ENCODE results near the gene MYL5. TPM values are rescaled to one million over a fixed set of nuclear protein-coding genes. Genes with fewer than 3 reads are reported as not detected.
"Not testable (repeated sequence)": the region's sequence is repeated elsewhere in the genome, so short reads cannot be mapped to it uniquely, and the experiment has no call there.

The MYL5 gene
- total RNA-seq, 1 experiment from 2014 or later = 50.5 TPM

DNA sequence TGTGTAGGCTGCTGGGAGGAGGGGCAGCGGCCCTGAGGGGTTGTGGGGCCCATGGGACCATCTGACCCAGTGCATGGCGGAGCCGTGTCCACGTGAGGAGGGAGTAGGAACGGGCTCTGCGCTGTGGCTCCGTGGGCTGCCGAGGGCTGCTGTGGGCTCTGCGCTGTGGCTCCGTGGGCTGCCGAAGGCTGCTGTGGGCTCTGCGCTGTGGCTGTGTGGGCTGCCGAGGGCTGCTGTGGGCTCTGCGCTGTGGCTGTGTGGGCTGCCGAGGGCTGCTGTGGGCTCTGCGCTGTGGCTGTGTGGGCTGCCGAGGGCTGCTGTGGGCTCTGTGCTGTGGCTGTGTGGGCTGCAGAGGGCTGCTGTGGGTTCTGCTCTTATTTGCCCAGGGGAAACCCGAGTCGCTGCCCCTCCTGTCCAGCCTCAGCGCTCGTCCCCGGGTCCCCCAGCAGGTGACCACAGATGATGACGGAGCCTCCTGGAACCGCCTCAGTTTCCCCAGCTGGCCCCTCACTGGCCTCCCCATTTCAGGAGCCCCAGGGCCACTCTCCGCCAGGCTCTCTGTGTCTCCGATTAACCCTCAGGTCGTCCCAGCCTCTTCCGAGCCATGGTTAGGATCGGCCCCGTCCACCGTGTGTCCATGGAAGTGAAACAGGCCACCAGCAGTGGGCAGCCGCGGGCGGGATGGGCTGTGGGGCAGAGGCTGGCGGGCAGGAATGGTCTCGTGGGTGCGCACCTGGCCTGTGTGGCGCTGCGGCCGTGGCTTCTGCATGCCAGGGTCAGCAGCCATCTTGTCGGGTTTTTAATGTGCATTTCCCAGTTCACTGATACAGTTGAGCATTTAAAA, 51.3 kb downstream of the MYL5 start:
- Histone ChIP-seq H3K79me2 (ENCODE audit: low read length) (peaks cover 28% of the 10 kb centered on the region), H3K4me1 (ENCODE audit: low read length) (no peaks in the 10 kb centered on the region), H3K4me2 (ENCODE audit: low read depth, low read length, poor library complexity, severe bottlenecking) (no peak overlapping the region), H3K27me3 (ENCODE audit: low read length) (no peaks in the 10 kb centered on the region), H3K36me3 (ENCODE audit: insufficient read depth, low read length) (no peaks in the 10 kb centered on the region; the same call in 1 of the 2 replicates), H3K9ac (ENCODE audit: low read length) (no peak overlapping the region), H4K20me1 (ENCODE audit: insufficient read depth, low read depth, low read length) (no peaks in the 10 kb centered on the region), H3K27ac (ENCODE audit: low read length) (no peak overlapping the region), H3K4me3 (ENCODE audit: low read length) (no peak overlapping the region), H3K9me3 (ENCODE audit: low read length) (no peaks in the 10 kb centered on the region), H3K9me2 (replicated peaks; ENCODE audit: insufficient read depth, low read length) (no peaks in the 10 kb centered on the region), H2AFZ (ENCODE audit: low read length) (no peak overlapping the region)
- DNase-seq = no peak

DNA sequence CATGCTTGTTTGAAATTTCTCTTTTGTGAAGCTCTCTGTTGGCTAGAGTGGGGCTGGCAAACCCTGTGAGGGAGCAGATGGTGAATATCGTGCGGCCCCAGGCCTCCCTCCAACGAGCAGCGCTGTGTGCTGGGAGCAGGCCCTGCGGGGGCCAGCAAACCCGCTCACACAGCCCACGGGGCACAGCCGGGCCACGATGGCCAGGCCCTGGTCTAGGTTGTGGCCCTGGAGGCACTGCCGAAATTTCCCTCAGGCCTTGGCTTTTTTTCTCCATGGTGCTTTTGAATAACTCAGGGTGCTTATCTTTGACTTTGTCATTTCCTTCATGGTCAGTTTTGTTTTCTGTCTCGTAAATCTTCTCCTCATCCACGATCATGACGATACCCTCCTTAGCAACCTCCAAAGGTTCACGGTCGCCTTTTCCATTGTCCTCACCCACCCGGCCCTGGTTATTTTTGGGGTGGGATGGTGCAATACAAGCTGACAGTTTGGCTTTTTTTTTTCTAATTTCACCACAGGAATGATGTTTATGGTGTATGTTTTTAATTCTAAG, 52.0 kb downstream of the MYL5 start:
- no peak for DNase-seq
- no peaks in the 10 kb centered on the region for H3K9me2 ChIP-seq (replicated peaks; ENCODE audit: insufficient read depth, low read length)
- no peaks in the 10 kb centered on the region; the same call in 1 of the 2 replicates for H3K36me3 ChIP-seq (ENCODE audit: insufficient read depth, low read length)
- no peak overlapping the region for H3K27ac ChIP-seq (ENCODE audit: low read length)
- H3K4me1 ChIP-seq (ENCODE audit: low read length) = no peaks in the 10 kb centered on the region
- H3K4me3 ChIP-seq (ENCODE audit: low read length) = no peak overlapping the region
- no peaks in the 10 kb centered on the region for H4K20me1 ChIP-seq (ENCODE audit: insufficient read depth, low read depth, low read length)
- no peak overlapping the region for H3K9ac ChIP-seq (ENCODE audit: low read length)
- no peak overlapping the region for H2AFZ ChIP-seq (ENCODE audit: low read length)
- H3K4me2 ChIP-seq (ENCODE audit: low read depth, low read length, poor library complexity, severe bottlenecking) = no peak overlapping the region
- H3K79me2 ChIP-seq (ENCODE audit: low read length) = peaks cover 21% of the 10 kb centered on the region
- H3K9me3 ChIP-seq (ENCODE audit: low read length) = no peaks in the 10 kb centered on the region
- H3K27me3 ChIP-seq (ENCODE audit: low read length) = no peaks in the 10 kb centered on the region

DNA sequence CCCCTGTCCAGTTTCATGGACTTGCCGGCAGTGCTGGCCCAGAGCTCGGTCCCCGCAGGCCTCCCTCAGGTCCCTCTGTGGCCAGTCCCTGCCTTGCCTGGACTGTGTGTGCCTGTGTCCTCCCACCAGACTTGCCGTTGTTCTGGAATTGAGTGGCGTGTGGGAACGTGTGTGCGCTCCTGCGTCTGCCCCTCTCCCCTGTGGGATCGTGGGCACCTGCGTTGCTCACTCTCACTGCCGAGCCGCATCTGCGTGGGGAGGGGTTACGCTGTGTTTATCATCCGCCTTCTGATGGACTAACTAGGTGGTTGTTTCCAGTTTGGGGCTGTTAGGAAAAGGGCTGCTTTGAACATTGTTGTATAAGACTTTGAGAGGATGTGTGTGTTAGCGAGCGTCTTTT, 52.5 kb downstream of the MYL5 start:
- H3K4me2 ChIP-seq (ENCODE audit: low read depth, low read length, poor library complexity, severe bottlenecking) = no peak overlapping the region

DNA sequence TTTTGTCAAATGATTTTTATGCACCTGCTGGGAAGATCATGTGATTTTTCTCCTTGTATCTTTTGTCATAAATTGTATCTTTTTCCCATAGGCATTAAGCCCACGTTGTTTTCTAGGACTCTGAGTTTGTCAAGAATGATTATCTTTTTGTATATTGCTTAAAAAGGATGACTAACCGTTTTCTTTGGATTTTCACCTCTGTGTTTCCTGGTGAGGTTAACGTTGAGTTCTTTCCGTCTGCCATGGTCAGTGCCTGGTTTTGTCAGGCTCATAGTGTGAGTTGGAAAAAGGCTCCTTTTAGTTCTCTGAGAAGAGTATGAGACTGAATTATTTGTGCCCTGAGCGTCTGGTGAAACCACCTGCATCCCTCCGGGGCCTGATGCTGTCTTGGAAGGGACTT, 53.2 kb downstream of the MYL5 start:
- Histone ChIP-seq H2AFZ (ENCODE audit: low read length) (no peak overlapping the region), H3K9ac (ENCODE audit: low read length) (no peak overlapping the region), H3K79me2 (ENCODE audit: low read length) (peaks cover 21% of the 10 kb centered on the region), H3K27ac (ENCODE audit: low read length) (no peak overlapping the region), H3K4me3 (ENCODE audit: low read length) (no peak overlapping the region), H3K4me1 (ENCODE audit: low read length) (no peaks in the 10 kb centered on the region), H3K27me3 (ENCODE audit: low read length) (no peaks in the 10 kb centered on the region), H3K9me3 (ENCODE audit: low read length) (no peaks in the 10 kb centered on the region), H3K36me3 (ENCODE audit: insufficient read depth, low read length) (no peaks in the 10 kb centered on the region; the same call in 1 of the 2 replicates), H4K20me1 (ENCODE audit: insufficient read depth, low read depth, low read length) (no peaks in the 10 kb centered on the region), H3K4me2 (ENCODE audit: low read depth, low read length, poor library complexity, severe bottlenecking) (no peak overlapping the region), H3K9me2 (replicated peaks; ENCODE audit: insufficient read depth, low read length) (no peaks in the 10 kb centered on the region)
- DNase-seq = no peak

More for the DNA sequence above, 52.5 kb downstream of the MYL5 start:
- no peaks in the 10 kb centered on the region for H3K27me3 ChIP-seq (ENCODE audit: low read length)
- no peak overlapping the region for H3K4me3 ChIP-seq (ENCODE audit: low read length)
- H3K9ac ChIP-seq (ENCODE audit: low read length) = no peak overlapping the region
- H3K4me1 ChIP-seq (ENCODE audit: low read length) = no peaks in the 10 kb centered on the region
- H3K27ac ChIP-seq (ENCODE audit: low read length) = no peak overlapping the region
- no peaks in the 10 kb centered on the region; the same call in 1 of the 2 replicates for H3K36me3 ChIP-seq (ENCODE audit: insufficient read depth, low read length)
- no peak overlapping the region for H2AFZ ChIP-seq (ENCODE audit: low read length)
- H3K79me2 ChIP-seq (ENCODE audit: low read length) = peaks cover 21% of the 10 kb centered on the region
- H4K20me1 ChIP-seq (ENCODE audit: insufficient read depth, low read depth, low read length) = no peaks in the 10 kb centered on the region
- H3K9me3 ChIP-seq (ENCODE audit: low read length) = no peaks in the 10 kb centered on the region
- DNase-seq = no peak
- no peaks in the 10 kb centered on the region for H3K9me2 ChIP-seq (replicated peaks; ENCODE audit: insufficient read depth, low read length)

DNA sequence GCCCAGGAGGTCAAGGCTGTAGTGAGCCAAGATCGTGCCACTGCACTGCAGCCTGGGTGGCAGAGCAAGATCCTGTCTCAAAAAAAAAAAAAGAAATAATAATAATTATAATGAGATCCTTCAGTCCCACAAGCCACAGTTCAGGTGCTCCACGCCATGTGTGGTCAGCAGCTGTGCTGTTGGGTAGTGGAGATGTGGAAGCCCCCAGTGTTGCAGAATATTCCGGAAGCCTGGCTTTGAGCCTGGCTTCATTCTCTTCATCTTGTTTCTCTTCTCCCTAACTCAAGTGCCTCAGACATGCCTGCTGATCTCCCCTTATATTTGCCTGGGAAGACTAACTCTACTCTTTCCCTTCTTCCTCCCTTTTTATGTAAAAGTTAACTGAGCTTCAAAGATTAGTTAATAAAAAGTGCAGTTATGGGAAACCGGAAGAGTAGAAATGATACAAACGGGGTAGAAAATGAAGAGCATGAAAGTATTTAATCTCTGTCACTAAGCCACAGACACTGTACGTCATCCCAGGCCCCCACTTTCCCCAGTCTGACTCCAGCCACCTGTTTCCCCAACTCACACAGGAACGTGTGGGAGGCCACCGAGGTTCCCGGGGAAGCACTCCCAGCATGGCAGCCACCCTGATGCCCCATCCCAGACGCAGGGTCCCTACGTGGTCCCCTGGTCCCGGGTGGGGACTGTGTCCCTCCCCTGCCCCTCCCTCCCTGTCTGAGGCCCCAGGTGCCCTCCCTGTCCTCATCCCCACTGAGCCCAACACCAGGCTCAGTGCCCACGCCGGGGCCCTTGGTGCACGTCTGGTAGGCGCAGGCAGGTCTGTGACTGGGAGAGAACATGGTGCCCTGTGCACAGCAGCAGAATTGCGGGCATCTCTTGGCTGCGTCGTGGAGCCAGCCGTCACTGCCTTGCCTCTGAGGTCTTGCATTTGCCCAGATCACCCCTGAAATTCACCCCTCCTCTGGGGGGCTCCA, 55.3 kb downstream of the MYL5 start:
- Histone ChIP-seq H3K27me3 (ENCODE audit: low read length) (no peaks in the 10 kb centered on the region), H3K9me3 (ENCODE audit: low read length) (no peaks in the 10 kb centered on the region), H2AFZ (ENCODE audit: low read length) (no peak overlapping the region), H3K79me2 (ENCODE audit: low read length) (peaks cover 18% of the 10 kb centered on the region), H3K4me2 (ENCODE audit: low read depth, low read length, poor library complexity, severe bottlenecking) (no peak overlapping the region), H3K4me3 (ENCODE audit: low read length) (no peak overlapping the region), H3K27ac (ENCODE audit: low read length) (no peak overlapping the region), H3K9ac (ENCODE audit: low read length) (no peak overlapping the region), H3K4me1 (ENCODE audit: low read length) (no peaks in the 10 kb centered on the region), H3K36me3 (ENCODE audit: insufficient read depth, low read length) (no peaks in the 10 kb centered on the region; the same call in none of the 2 replicates), H3K9me2 (replicated peaks; ENCODE audit: insufficient read depth, low read length) (no peaks in the 10 kb centered on the region), H4K20me1 (ENCODE audit: insufficient read depth, low read depth, low read length) (no peaks in the 10 kb centered on the region)
- no peak for DNase-seq

DNA sequence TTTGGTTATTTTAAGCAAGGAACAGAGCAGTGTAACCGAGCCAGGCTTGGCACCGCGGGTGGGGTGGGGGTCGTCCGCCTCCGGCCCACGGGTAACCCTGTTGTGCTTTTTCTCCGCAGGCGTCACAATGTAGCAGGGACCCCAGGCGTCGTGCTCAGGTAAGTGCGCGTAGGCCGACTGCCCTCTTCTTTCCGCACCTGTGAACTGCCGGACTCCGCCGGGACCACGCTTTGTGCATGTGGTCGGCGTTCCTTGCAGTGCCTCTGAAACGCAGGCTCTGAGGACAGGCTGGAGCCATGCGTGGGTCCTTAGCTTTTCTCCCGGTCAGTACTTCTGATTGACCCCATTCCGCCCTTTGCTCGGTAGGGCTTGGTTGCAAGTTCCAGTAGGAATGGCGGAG, 56.2 kb downstream of the MYL5 start:
- no peak for DNase-seq
- no peaks in the 10 kb centered on the region for H4K20me1 ChIP-seq (ENCODE audit: insufficient read depth, low read depth, low read length)
- no peaks in the 10 kb centered on the region for H3K27me3 ChIP-seq (ENCODE audit: low read length)
- H3K79me2 ChIP-seq (ENCODE audit: low read length) = peaks cover 18% of the 10 kb centered on the region
- H3K9ac ChIP-seq (ENCODE audit: low read length) = no peak overlapping the region
- H3K4me2 ChIP-seq (ENCODE audit: low read depth, low read length, poor library complexity, severe bottlenecking) = no peak overlapping the region
- no peak overlapping the region for H3K27ac ChIP-seq (ENCODE audit: low read length)
- H2AFZ ChIP-seq (ENCODE audit: low read length) = no peak overlapping the region
- H3K9me2 ChIP-seq (replicated peaks; ENCODE audit: insufficient read depth, low read length) = no peaks in the 10 kb centered on the region
- H3K4me3 ChIP-seq (ENCODE audit: low read length) = no peak overlapping the region
- no peaks in the 10 kb centered on the region for H3K9me3 ChIP-seq (ENCODE audit: low read length)
- no peaks in the 10 kb centered on the region; the same call in none of the 2 replicates for H3K36me3 ChIP-seq (ENCODE audit: insufficient read depth, low read length)
- H3K4me1 ChIP-seq (ENCODE audit: low read length) = no peaks in the 10 kb centered on the region

DNA sequence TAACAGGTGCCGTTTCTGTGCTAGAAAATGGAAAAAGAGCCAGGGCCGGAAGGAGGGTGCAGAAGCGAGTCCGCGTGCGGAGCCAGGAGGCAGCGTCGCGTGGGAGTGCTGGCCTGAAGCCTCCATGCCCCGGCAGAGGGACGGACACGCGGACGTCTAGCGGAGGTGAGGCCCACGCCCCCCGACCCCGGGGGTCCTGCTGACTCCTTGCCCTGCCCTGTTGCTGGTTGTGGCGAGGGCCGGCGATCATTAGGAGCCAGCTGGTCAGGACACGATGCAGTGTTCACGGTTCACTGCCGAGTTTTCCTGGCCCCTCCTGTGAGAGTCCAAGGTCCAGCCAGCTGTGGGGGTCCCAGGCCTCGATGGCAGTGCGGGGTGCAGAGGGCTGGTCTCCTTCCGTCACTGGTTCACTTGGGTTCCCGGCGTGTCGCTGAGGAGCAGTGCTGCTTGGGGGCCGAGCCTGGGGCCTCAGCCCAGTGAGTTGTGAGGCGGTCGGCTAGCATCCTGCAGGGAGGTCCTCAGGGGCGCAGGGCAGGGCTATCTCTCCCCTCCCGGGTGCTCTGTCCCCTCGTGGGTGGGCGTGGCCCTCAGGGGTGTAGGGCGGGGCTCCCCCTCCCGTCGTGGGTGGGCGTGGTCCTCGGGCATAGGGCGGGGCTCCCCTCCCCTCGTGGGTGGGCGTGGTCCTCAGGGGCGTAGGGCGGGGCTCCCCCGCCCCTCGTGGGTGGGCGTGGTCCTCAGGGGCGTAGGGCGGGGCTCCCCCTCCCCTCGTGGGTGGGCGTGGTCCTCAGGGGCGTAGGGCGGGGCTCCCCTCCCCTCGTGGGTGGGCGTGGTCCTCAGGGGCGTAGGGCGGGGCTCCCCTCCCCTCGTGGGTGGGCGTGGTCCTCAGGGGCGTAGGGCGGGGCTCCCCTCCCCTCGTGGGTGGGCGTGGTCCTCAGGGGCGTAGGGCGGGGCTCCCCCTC, 56.9 kb downstream of the MYL5 start:
- H3K4me1 ChIP-seq (ENCODE audit: low read length); H3K4me3 ChIP-seq (ENCODE audit: low read length); DNase-seq; H3K9me2 ChIP-seq (replicated peaks; ENCODE audit: insufficient read depth, low read length); H3K36me3 ChIP-seq (ENCODE audit: insufficient read depth, low read length); H3K27ac ChIP-seq (ENCODE audit: low read length); H3K9ac ChIP-seq (ENCODE audit: low read length); H3K4me2 ChIP-seq (ENCODE audit: low read depth, low read length, poor library complexity, severe bottlenecking); H3K9me3 ChIP-seq (ENCODE audit: low read length); H3K27me3 ChIP-seq (ENCODE audit: low read length); H2AFZ ChIP-seq (ENCODE audit: low read length); H4K20me1 ChIP-seq (ENCODE audit: insufficient read depth, low read depth, low read length): not testable (repeated sequence)
- H3K79me2 ChIP-seq (ENCODE audit: low read length) = peaks cover 14% of the 10 kb centered on the region
